Endothelial cell of umbilical vein (primary cell): ENCODE measurements around the gene ITGA8. TPM values are rescaled to one million over a fixed set of nuclear protein-coding genes. Genes with fewer than 3 reads are reported as not detected.

Experiments used
- BruUV-seq: library from RNA; stranded (reverse); fragments of 400-500 nt; replicated peaks from 2 replicates; lab custom pipeline; 2021; lab: Mats Ljungman, UMichigan
- CTCF ChIA-PET: fragments of 300-600, 350-600 bp; sonication (Branson Sonifier 250); formaldehyde crosslinking; loops from one replicate; lab custom pipeline; 2021; ENCODE audit warnings: antibody characterized with exemption, inconsistent platforms; lab: Charles Lee
- POLR2A ChIA-PET: fragments of 300-600, 350-600 bp; sonication (Branson Sonifier 250); formaldehyde crosslinking; loops from one replicate; lab custom pipeline; 2021; ENCODE audit warnings: antibody characterized with exemption, inconsistent platforms; lab: Charles Lee
- DNase-seq: peaks from one replicate; pipeline ENCODE4 v3.0.0-alpha.2; 2011; ENCODE audit warnings: low read depth, low spot score
- FAIRE-seq: peaks from 2 replicates; lab custom pipeline; 2011; peaks lifted over from hg19 to GRCh38; lab: Jason Lieb, UNC
- H2AFZ ChIP-seq: 2 replicates; pipeline ENCODE4 v1.6.0; 2012; ENCODE audit warnings: low read depth, low read length, control low read depth, inconsistent platforms
- H3K27ac ChIP-seq: 2 replicates; pipeline ENCODE4 v1.5.1; 2011; ENCODE audit warnings: low read depth, mild to moderate bottlenecking, control low read depth, low read length, moderate library complexity; ENCODE audit not compliant: insufficient read depth
- H3K27me3 ChIP-seq, 2 experiments: 2 replicates each; pipeline versions ENCODE4 v1.6.0 to v1.6.1; 2011; ENCODE audit warnings: low read length in 2 of 2, mixed read lengths in 1 of 2; ENCODE audit not compliant: control insufficient read depth in 2 of 2, insufficient read depth in 2 of 2
- H3K36me3 ChIP-seq, 2 experiments: 2 replicates in 1 of 2; 3 replicates in 1 of 2; pipeline ENCODE4 v1.5.1; 2011; ENCODE audit warnings: low read length in 2 of 2, mild to moderate bottlenecking in 1 of 2, moderate library complexity in 1 of 2; ENCODE audit not compliant: control insufficient read depth in 2 of 2, insufficient read depth in 2 of 2; ENCODE audit errors: extremely low read depth in 1 of 2
- H3K4me1 ChIP-seq: 3 replicates; pipeline ENCODE4 v1.5.1; 2011; ENCODE audit warnings: mild to moderate bottlenecking, low read length; ENCODE audit not compliant: control insufficient read depth, insufficient read depth; ENCODE audit errors: extremely low read depth
- H3K4me2 ChIP-seq: 2 replicates; pipeline ENCODE4 v1.6.1; 2011; ENCODE audit warnings: low read length, control low read depth, mixed read lengths; ENCODE audit not compliant: insufficient read depth
- H3K4me3 ChIP-seq, 3 experiments: fragments of 200-600 bp in 1 of 3; sonication (generic), shearing (Covaris generic) in 1 of 3; replicated peaks in 1 of 3; 2 replicates each; pipeline ENCODE4 v1.5.1; 2011 to 2016; ENCODE audit warnings: control low read depth in 3 of 3, low read length in 3 of 3, mild to moderate bottlenecking in 2 of 3, inconsistent platforms in 1 of 3, low read depth in 1 of 3, moderate library complexity in 1 of 3; ENCODE audit not compliant: insufficient read depth in 1 of 3
- H3K79me2 ChIP-seq: 2 replicates; pipeline ENCODE4 v1.6.0; 2012; ENCODE audit warnings: low read length, inconsistent platforms; ENCODE audit not compliant: control insufficient read depth, insufficient read depth
- H3K9ac ChIP-seq: replicated peaks from 2 replicates; pipeline ENCODE3; 2011; ENCODE audit warnings: low read length, control low read depth; ENCODE audit not compliant: insufficient read depth; ENCODE audit errors: extremely low read depth
- H3K9me1 ChIP-seq: replicated peaks from 3 replicates; pipeline ENCODE4 v1.6.0; 2011; ENCODE audit warnings: mild to moderate bottlenecking, low read length; ENCODE audit not compliant: control insufficient read depth, insufficient read depth; ENCODE audit errors: extremely low read depth
- H3K9me3 ChIP-seq: replicated peaks from 2 replicates; pipeline ENCODE4 v1.5.1; 2012; ENCODE audit warnings: low read length, inconsistent platforms; ENCODE audit not compliant: control insufficient read depth, insufficient read depth
- H4K20me1 ChIP-seq: replicated peaks from 2 replicates; pipeline ENCODE3; 2011; ENCODE audit warnings: mild to moderate bottlenecking, low read length; ENCODE audit not compliant: control insufficient read depth, insufficient read depth; ENCODE audit errors: extremely low read depth
- CTCF ChIP-seq, 2 donors: IDR thresholded peaks; 1 replicate in 1 of 2; 2 replicates in 1 of 2; pipeline ENCODE4 v1.5.1; 2011; ENCODE audit warnings: low read length in 2 of 2, mild to moderate bottlenecking in 2 of 2, moderate library complexity in 2 of 2, control low read depth in 1 of 2, inconsistent platforms in 1 of 2, low read depth in 1 of 2; ENCODE audit not compliant: insufficient read depth in 1 of 2; ENCODE audit errors: extremely low read depth in 1 of 2
- EZH2 ChIP-seq: IDR thresholded peaks from 2 replicates; pipeline ENCODE4 v1.6.1; 2012; ENCODE audit warnings: borderline replicate concordance, low read depth, mild to moderate bottlenecking, moderate library complexity, low read length, inconsistent platforms; ENCODE audit not compliant: severe bottlenecking
- FOS ChIP-seq: IDR thresholded peaks from 2 replicates; pipeline ENCODE4 v1.6.1; 2011; ENCODE audit warnings: mild to moderate bottlenecking, low read length, moderate library complexity, borderline replicate concordance; ENCODE audit not compliant: insufficient read depth
- GATA2 ChIP-seq: IDR thresholded peaks from 2 replicates; pipeline ENCODE4 v1.7.0; 2011; ENCODE audit warnings: low read depth, mild to moderate bottlenecking, moderate library complexity, mixed read lengths, low read length; ENCODE audit not compliant: insufficient read length, insufficient read depth
- JUN ChIP-seq: IDR thresholded peaks from 2 replicates; pipeline ENCODE4 v1.6.1; 2011; ENCODE audit warnings: borderline replicate concordance, low read depth; ENCODE audit not compliant: insufficient read length, insufficient read depth
- MYC ChIP-seq: IDR thresholded peaks from one replicate; pipeline ENCODE4 v1.6.1; 2011; ENCODE audit warnings: mild to moderate bottlenecking, low read depth, low read length
- POLR2A ChIP-seq: IDR thresholded peaks from 2 replicates; pipeline ENCODE4 v1.6.1; 2012; ENCODE audit warnings: low read depth, mild to moderate bottlenecking, control low read depth, low read length
- POLR2AphosphoS5 ChIP-seq: IDR thresholded peaks from 2 replicates; pipeline ENCODE4 v1.6.1; 2012; ENCODE audit warnings: low read depth, mild to moderate bottlenecking, control low read depth, low read length, moderate library complexity; ENCODE audit not compliant: insufficient read depth
- dilution Hi-C: fragments of 300-500 bp; cut with MboI; formaldehyde crosslinking; loops from one replicate; pipeline ENCODE4 v1.15.0; 2019; ENCODE audit warnings: low sequenced_read_pairs; ENCODE audit not compliant: extremely low pct_ligation_motif_present
- intact Hi-C: fragments of 100-400 bp; cut with micrococcal nuclease; formaldehyde crosslinking; loops from one replicate; pipeline ENCODE4 v1.10.0; 2022
- polyA plus RNA-seq, 4 experiments: library from polyadenylated mRNA; depleted of rRNA in 3 of 4; stranded (reverse) in 3 of 4; unstranded in 1 of 4; fragments of >200 nt; gene quantifications; 2 replicates each; pipeline versions ENCODE4 v1.2.1 to v1.2.3, GENCODE V29; 2011 to 2012; ENCODE audit warnings: missing spikeins in 1 of 4
- total RNA-seq: library from RNA; stranded (reverse); gene quantifications from 2 replicates; pipeline ENCODE4 v1.2.3, GENCODE V29; 2021
- TF ChIP-seq, protein P1 (sequence below): IDR thresholded peaks from 2 replicates; pipeline ENCODE4 v1.6.1; 2011; ENCODE audit not compliant: insufficient read depth, insufficient read length

Gene ITGA8
- total and polyA plus RNA-seq, 2 donors (not counting 3 experiments of a cell fraction or from before 2014, with no cell fraction given): 0.04 to 0.40 TPM

DNA sequence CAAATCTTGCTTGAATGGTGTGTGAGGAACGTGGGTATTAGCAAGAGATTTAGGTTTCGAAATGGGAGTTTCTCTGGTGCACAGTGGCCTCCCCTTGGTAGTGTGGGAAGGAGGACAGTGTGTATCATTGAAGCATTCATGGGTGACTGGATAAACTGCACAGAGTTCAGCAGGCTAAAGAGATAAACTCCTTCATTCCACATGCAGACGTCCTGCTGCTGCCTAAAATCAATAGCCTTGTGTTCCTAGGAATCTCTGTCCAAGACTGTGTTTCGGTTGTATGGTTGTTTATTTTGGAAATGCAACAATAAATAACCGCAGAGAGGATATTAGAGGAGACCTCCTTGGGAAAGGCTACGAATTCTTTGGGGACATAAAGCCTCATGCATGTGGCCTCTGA is 247.7 kb downstream of the ITGA8 start:
- BruUV-seq: no TSS peak
- POLR2A ChIA-PET: no interaction called here

More for the DNA sequence above, 247.7 kb downstream of the ITGA8 start:
- Histone ChIP-seq H3K79me2 (no peaks in the 10 kb centered on the region), H3K9me3 (no peaks in the 10 kb centered on the region), H3K4me2 (no peak overlapping the region), H3K36me3 (no peaks in the 10 kb centered on the region), H3K9ac (no peak overlapping the region), H3K4me3 (no peak overlapping the region), H3K27ac (no peak overlapping the region), H3K9me1 (no peaks in the 10 kb centered on the region), H3K4me1 (no peaks in the 10 kb centered on the region), H2AFZ (no peak overlapping the region), H3K27me3 (peaks cover 8 to 28% of the 10 kb centered on the region in 2 experiments), H4K20me1 (no peaks in the 10 kb centered on the region)
- intact Hi-C loops: no loop called here
- CTCF ChIA-PET: no interaction called here
- no peak for DNase-seq
- dilution Hi-C loops: no loop called here
- no peak for TF ChIP-seq FOS
- TF ChIP-seq, protein P1, sequence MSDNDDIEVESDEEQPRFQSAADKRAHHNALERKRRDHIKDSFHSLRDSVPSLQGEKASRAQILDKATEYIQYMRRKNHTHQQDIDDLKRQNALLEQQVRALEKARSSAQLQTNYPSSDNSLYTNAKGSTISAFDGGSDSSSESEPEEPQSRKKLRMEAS: no peak
- no peak for TF ChIP-seq POLR2AphosphoS5
- no peak for TF ChIP-seq CTCF (IDR thresholded peaks at IDR 0.05; ENCODE audit: extremely low read depth in 1 of 2, insufficient read depth in 1 of 2, low read depth in 1 of 2, low read length in 2 of 2)
- TF ChIP-seq EZH2: no peak
- TF ChIP-seq MYC: no peak
- no peak for TF ChIP-seq JUN
- TF ChIP-seq GATA2: no peak
- TF ChIP-seq POLR2A: no peak
- no peak for FAIRE-seq
